ENCODE data around the gene SETD1B. TPM values are rescaled to one million over a fixed set of nuclear protein-coding genes. Genes with fewer than 3 reads are reported as not detected.
"Not testable (repeated sequence)": the region's sequence is repeated elsewhere in the genome, so short reads cannot be mapped to it uniquely, and the experiment has no call there.

Gene SETD1B
- total RNA-seq, result 2.4 TPM

DNA sequence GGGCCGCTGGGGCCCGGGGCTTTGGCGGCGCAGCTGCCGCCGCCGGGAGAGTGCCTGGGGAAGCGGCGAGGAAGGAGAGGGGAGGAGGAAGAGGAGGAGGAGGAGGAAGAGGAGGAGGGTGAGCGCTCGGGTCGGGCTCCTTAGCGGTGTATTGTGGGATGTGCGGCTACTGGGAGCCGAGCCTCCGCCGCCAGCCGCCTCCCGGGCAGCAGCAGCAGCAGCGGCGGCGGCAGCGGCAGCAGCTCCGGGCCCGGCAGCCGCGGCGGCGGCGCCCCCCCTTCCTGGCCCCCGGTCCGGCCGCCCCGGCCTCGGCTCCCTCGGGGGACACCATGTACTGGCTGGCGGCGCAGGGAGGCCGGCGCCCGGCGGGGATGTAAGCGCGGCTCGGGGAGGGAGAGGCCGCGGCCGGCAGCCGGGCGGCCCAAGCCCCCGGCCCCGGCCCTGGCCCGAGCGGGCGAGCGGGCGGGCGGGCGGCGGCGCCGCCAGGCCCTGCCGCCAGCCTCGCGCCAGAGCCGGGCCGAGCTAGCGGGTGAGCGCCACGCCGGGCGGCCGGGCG, at the start of gene SETD1B:
SETD1B (plus strand) TSS at position 149 of the 556 bp plus-strand sequence. CDS start 729 bp downstream, outside the sequence.
- DNase-seq (ENCODE audit: low spot score in 2 of 2), result no peak
- FAIRE-seq, result no peak

GRCh38 chr12:121754836-121755235, 49.0 kb upstream of the SETD1B start:
- FAIRE-seq (no peak), DNase-seq (ENCODE audit: low spot score in 2 of 2) (no peak)

GRCh38 chr12:121755591-121755990, 48.2 kb upstream of the SETD1B start:
- no peak for FAIRE-seq
- DNase-seq (ENCODE audit: low spot score in 2 of 2), result no peak

GRCh38 chr12:121758536-121758935, 45.3 kb upstream of the SETD1B start:
- FAIRE-seq; DNase-seq (ENCODE audit: low spot score in 2 of 2): not testable (repeated sequence)

DNA sequence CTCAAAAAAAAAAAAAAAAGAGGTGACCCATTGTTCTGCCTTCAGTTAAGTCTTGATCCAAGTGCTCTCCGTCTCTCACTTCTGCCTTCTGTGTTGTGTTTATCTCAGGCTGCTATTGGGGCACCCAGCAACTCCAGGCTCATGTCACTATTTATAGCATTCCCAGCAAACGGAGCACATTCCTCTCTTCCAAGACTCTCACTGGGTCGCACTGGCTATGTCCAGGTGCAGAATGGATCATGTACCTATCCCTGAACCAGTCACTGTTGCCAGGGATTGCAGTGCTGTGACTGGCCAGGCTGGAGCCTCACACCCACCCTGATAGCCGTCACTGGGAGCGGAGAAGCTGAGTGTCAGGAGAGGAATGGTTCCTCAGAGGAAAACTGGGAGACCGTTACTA, 41.5 kb upstream of the SETD1B start:
- DNase-seq (ENCODE audit: low spot score in 2 of 2), result no peak
- FAIRE-seq, result no peak

GRCh38 chr12:121764808-121765207, 39.0 kb upstream of the SETD1B start:
- DNase-seq (ENCODE audit: low spot score in 2 of 2), result no peak
- no peak for FAIRE-seq

GRCh38 chr12:121765573-121765972, 38.2 kb upstream of the SETD1B start:
- no peak for FAIRE-seq
- DNase-seq (ENCODE audit: low spot score in 2 of 2), result no peak

- DNase-seq (ENCODE audit: low spot score in 2 of 2) (no peak), FAIRE-seq (no peak)
Measured at GRCh38 chr12:121766290-121767039, 37.3 kb upstream of the SETD1B start.

DNA sequence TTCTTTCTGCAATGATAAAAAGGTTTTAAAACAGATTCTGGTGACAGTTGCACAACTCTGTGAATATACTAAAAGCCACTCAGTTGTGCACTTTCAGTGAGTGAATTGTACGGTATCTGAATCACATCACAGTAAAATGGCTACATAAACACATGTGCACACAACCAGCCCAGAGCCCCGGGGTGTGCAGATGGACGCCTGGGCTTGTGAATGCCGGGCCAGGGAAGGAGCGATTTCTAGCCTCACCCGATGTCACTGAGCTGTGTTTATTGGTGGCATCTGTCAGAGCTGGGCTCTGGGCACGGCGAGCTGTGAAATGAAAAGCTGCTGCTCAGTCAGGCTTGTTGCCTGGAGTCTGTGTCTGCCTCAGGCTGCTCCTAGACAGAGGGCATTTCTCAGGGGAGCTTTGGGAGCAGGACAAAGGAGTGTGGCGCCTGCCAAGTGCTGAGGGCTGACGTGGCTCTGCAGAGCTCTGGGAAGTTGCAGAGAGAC, 36.2 kb upstream of the SETD1B start:
- FAIRE-seq, result no peak
- DNase-seq (ENCODE audit: low spot score in 2 of 2), result peak; percentile 68 to 75

- FAIRE-seq (no peak), DNase-seq (ENCODE audit: low spot score in 2 of 2) (no peak)
Measured at GRCh38 chr12:121769297-121769830, 34.4 kb upstream of the SETD1B start.

- DNase-seq (ENCODE audit: low spot score in 2 of 2), result no peak
- FAIRE-seq, result no peak
Measured at GRCh38 chr12:121769831-121770301, 33.9 kb upstream of the SETD1B start.

DNA sequence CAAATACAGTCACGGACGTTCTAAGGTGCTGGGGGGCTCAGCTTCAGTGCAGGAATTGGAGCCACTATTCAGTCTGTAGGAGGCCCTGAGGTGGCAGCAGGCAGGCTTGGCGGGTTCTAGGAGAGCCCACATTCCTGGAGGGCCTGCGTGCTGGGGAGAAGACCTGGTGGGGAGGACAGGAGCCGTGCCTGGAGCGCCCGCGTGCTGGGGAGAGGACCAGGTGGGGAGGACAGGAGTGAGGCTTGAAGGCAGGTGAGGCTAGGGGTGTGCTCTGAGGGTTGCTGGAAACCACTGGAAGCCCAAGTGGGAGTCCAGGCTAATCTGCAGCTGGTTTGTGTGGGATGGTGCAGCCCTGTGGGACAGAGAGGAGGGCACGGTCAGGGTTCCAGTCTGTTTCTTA, 33.4 kb upstream of the SETD1B start:
- FAIRE-seq, result no peak
- DNase-seq (ENCODE audit: low spot score in 2 of 2), result no peak

DNA sequence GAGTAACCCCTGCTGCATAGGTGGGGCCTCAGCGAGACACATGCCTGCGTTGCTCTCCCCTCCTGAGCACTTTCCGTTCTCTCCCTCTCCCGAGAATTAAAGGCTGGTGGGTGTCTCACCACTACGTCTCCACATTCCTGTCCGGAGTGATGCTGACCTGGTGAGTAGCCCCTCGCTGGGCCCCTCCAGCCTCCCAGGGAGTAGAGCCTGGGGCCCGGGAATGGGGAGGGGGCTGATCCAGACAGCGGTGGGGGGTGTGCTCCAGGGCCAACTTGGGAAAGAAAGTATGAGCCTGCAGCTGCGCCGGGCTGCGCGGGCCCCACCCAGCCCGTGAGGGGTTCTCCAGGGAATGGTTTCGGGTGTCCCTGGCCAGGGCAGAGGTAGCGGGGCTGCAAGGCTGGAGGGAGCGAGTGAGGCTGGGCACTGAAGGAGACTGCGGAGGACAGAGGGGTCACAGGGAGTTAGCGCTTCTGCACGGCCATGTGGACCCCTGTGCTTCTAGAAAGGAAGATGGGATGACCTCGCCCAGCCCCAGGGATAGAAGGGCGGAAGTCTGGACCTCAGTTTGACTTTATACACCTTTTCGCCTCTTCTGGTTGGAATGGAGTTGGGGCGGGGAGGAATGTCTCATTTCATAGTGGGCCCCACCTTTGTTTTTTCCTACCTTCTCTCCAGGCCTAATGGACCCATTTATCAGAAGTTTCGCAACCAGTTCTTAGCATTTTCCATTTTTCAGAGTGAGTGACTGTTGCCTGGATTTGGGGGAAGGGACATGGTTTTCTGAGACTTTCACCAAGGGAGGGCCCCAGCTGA, 32.8 kb upstream of the SETD1B start:
- no peak for FAIRE-seq

DNA sequence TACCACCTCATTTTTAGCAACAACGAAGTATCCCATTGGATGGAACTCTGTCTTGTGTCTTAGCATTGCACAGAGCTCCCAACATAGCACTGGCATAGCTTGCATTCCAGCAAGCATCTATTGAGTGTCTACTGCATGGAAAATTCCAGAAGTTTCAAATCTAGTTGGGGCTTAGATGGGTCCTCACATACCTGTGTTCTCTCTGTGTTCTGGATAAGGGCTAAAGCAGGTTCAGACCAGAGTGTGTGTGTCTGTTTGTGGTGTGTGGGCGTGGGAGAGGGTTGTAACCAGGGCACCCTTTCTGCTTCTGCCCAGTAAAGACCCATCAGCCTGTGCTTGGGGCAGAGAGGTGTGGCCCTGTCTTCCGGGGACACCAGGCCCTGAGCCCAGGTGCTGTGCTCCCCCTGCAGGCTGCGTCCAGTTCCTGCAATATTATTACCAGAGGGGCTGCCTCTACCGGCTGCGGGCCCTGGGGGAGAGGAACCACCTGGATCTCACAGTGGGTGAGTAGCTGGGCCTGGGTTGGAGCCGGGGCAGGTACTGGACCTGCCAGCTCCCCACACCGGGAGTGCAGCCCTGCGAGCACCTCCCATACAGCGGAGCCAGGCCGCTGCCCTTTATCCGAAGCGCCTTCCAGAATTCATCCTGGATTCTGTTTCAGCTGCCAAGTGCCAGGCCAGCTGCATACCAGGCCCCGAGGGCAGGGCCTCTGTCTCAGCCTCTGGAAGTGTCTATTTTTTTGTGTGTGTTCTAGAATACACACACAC, 30.6 kb upstream of the SETD1B start:
- no peak for FAIRE-seq

More for the DNA sequence above, 32.8 kb upstream of the SETD1B start:
- DNase-seq (ENCODE audit: low spot score in 2 of 2), result no peak

DNA sequence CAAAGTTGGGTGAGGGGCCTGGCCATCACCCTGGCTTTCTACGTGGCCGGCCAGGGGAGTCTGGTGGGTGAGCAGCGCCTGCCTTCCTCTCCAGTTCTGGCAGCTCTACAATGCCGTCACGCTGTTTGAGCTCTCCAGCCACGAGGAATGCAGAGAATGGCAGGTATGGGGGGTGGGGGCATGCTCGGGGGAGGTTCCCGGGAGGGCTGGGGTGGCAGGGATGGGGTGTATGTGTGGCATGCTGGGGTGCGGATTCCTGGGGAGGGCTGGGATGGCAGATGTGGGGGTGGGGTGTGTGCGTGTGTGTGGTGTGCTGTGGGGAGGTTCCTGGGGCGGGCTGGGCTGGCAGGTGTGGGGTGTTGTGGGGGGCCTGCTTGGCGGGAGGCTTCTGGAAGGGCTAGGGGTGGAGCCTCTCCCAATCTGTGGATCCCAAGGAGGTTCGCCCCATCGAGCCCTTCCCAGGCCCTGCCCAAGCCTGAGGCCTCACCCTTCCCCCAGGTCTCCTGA, 28.8 kb upstream of the SETD1B start:
- DNase-seq (ENCODE audit: low spot score in 2 of 2) (no peak), FAIRE-seq (no peak)

More for the DNA sequence above, 30.6 kb upstream of the SETD1B start:
- DNase-seq (ENCODE audit: low spot score in 2 of 2), result peak; percentile 75 to 80

DNA sequence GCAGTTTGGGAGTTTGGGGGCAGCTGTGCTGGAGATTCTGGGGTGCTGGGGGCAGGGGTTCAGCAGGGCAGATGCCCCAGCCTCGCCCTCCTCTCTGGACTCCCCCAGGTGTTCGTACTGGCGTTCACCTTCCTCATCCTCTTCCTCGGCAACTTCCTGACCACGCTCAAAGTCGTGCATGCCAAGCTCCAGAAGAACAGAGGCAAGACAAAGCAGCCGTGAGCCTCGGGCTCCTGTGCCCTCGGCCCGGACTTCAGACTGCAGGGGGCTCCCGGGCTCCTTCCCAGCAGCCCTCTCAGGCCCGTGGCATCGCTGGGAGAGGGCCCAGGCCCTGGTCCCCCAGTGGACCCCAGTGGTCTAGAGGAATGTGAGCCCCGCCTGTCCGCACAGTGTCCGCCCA, 28.3 kb upstream of the SETD1B start:
- DNase-seq (ENCODE audit: low spot score in 2 of 2) (no peak), FAIRE-seq (no peak)

- FAIRE-seq, result no peak
- peak; percentile 76 to 85 for DNase-seq (ENCODE audit: low spot score in 2 of 2)
Measured at GRCh38 chr12:121776190-121777098, 27.4 kb upstream of the SETD1B start.

DNA sequence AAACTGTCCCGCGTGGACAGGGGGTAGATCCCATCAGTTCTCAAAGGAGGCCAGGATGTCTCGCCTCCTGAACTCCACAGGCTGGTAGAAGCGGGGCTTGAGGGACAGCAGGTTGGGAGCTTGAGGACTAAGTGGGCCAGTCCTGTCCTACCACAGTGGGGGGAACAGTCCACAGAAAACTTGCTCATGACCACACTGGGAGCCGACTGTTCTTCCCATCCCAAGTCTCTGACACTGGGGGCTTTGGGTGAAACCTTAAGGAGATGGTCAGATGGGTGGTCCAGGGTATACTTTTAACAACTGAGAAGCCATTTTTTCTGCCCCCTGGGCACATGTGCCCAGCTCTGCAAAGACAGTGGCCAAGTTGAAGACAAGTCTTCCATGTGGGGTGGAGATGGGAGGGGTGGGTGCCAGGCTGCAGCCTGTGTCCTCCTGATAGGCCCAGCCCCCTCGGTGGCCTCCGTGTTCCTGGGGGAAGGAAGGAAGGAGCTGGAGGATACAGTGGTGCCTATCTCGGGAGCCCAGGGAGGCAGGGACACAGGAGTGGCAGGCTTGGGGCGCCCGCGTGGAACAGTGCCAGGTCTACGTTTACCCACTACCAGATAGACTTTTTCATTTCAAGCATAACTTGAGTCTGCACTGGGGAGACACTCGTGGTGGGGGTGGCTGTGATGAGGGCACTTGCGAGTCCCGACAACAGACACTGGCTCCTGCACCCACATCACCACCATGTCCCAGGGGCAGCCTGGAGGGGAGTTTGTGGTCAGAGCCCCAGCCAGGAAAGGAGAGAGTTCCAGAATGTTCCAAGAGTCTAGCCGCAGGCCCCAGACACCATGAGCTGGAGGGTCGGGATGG, 25.0 kb upstream of the SETD1B start:
- DNase-seq (ENCODE audit: low spot score in 2 of 2) (no peak), FAIRE-seq (no peak)

Data from frontal cortex (tissue), 4 donors.